Femur (tissue), 1 donor: ENCODE measurements around the gene MPV17L2.

Experiments used
- DNase-seq: peaks from one replicate; pipeline ENCODE4 v3.0.0-alpha.2; 2017

Gene MPV17L2

DNA sequence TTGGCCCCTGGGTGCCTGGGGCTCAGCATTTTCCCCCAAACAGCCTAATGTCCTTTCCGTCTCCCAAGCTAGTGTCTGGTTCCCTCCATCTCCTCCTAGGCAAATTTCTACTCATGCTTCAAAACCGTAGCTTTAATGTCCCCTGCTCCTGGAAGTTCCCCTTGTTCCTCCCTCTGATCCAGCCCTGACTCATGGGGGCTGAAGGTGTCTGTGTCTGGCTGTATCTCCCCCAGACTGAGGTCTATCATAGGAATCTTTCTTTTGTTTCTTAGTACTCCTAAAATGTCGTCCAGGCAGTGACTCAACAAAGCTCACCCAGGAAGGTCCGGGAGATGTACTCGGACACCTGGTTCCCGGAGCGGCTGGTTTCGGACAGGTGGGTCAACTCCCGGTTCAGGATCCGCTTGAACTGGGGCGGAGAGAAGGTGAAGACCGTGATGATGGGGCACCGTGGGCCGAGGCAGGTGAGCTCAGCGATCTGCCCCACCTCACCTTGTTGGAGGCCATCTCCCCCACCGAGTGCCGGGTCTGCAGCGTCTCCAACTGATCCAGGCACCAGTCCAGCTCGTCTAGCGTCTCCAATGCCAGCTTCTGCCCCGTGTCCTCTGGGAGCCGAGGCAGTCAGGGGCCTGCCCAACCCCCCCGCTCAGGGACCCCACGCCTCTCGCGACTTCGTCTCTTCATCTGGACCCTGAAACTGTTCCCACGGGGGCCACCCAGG, 27.1 kb downstream of the MPV17L2 start:
- no peak for DNase-seq

DNA sequence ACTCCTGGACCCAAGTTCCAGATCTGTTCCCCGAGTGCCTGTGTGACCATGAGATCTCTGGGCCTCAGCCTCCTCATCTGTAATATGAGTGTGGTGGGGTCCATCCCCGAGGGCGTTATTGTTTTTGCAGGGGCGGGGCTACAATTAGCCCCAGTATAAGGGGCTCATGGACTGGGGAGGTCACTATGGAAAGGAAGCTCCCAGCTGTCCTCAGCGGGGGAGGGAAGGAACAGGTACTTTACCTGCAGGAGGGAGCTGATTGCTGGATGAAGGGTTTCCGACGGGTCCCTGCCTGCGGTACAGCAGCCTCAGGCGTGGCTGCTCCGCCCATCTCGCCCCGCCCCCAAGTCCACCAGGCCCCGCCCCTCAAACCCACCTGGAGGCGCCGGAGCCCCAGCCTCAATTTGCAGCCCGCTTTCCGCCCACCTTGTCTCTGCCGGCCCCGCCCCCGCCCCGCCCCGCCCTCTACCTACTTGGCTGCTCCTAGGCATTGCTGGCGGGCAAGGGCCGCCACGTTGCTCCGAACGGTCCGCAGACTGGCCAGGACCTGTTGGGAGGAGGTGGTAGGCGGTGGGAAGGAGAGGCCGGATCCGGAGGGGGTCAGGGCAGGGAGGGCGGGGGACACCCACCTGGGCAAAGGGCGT, 27.7 kb downstream of the MPV17L2 start:
- no peak for DNase-seq

DNA sequence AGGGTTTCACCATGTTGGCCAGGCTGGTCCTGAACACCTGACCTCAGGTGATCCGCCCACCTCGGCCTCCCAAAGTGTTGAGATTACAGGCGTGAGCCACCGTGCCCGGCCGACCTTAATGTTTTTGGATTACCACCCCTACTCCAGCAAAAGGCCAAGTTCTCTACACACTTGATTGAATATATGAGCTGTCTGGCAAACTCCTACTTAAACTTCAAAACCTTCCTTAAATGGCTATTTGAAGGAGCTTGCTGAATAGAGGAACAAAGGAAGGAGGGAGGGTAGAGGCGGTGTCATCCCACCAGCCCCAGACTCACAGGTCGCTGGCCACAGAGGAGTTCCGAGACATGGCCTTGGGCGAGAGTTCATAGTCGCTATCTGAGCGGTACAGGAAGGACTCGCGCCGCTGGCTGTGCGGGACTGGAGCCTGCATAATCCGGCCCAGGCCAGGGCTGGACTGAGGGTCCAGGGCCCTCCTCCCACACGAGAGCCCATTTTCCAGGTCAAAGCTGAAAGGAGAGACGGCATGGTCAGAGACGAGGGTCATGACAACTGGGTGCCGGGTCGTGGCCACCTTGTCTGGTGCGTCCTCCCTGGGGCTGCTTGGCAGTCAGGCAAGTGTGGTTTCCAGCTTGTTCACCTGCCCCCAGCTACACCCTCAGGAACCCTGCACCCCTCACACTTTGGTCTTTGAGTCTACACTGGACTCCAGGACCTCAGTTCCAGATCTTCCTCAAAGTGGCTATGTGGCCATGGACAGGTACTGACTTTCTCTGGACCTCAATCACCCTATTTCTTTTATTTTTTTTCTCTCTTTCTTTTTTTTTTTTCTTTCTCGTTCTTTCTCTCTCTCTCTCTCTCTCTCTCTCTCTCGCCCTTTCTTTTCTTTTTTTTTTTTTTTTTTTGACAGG, 29.1 kb downstream of the MPV17L2 start:
- DNase-seq: no peak

DNA sequence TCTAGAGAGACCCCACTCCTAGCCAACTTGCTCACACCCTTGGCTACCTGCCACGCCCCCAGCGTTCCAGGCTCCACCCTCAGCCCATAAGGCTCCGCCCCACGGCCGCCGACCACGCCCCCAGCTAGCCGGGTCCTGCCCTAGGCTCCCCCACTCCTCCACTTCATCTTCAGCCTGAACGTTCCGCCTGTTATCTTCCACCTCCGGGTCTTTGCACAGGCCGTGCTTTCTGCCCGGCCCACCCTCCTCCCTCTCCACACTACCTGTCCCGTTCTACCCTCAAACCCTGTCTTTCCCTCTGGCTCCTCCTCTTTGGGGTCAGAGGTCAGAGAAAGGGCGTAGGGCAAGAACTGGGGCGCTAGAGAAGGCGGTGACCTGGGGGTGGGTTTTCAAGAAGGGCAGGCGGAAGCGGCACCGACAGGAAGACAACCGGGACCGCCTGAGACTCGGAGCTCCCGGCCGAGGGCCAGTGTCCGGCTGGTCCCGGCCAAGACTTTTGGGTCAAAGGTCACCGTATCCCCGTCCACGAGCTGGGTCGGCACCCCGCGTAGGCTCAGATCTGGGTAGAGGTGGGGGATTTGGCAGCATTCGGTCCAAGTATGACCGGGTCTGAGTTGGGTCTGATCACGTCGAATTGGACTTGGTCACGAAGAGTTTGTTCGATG, 31.0 kb downstream of the MPV17L2 start:
- DNase-seq: peak; percentile 49

DNA sequence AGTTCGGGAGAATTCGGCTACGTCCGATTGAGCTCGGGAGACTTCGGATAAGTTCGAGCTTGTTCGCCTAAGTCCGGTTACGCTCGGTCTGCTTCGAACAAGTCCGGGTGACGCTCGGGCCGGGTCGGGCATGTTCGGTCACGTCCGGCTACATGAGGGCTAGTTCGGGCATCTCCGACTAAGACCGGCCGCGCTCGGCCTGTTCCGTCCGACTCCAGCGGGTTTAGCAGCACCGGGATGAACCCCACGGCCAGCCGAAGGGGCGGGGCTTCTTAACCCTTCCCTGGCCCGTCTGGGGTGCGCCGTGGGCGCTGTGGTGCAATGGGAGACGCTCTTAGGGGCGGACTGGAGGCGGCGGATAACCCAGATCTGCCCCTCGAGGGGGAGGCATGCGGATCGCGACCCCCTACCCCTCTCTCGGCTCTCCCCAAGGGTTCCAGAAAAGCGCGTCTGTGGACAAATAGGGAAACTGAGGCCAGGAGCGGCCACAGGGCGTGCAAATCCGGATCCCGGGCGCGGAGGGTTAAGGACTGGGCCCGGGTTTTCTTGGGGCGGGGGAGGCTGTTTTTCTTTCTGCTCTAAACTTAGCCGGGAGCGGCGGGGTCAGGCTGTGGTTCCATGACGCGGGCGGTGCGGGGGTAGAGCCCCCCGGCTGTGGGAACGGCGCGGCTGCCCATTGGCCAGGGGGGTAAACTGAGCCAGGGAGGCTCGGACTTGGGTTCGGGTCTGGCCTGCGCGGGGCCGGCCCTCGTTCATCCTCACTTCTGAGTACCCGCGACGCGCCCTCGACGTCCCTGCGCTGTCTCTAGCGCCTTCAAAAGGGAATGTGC, 31.7 kb downstream of the MPV17L2 start:
- peak; percentile 98 for DNase-seq

DNA sequence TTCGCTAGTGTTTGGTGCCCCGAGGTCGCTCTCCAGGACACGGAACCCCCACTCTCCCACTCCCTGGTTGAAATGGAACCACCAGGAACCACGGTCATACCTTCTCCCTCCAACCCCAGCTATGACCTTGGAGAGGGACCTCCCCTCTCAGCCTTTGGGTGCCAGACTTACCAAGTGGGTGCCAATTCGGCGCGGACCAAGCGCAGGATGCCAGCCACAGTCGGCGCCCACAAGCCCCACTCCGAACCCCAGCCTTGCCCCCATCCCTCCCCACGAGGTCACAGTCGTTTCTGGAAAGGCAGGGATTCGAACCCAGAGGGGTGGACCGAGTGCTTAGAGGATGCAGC, 32.3 kb downstream of the MPV17L2 start:
- DNase-seq: no peak

DNA sequence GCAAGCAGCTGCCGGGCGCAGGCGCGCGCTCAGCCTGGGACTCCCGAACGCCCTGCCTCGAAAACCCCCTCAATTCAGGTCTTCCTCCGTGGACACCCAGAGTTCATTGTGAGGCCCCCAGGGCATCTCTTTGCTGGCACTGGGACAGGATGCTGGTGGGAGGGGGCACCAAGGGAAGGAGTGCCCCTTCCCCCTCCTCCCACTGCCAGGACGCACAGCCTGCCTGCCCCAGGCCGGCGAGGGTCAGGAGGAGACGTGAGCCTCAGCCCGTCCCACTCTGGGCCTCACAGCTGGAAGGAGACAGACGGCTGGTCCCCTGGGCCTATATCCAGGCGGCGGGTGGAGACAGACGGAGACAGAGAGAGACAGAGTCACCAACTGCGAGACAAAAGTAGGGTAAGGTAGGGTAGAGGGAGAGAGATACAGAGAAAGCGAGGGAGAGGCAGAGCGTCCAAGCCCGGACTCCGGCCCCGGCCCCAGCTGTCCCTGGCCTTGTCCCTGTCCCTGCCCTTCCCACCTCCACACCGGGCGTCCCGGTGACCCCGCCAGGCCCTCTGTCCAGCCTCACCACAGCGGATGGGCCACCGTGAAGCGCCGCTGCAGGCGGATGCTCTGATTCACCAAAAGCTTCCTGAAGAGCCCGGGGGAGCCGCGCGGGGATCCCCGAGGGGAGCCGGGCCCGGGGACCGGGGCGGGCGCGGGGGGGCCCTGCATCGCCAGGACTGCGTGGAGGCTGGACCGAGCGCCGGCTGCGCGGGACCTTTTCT, 32.9 kb downstream of the MPV17L2 start, which contains the start of gene PDE4C:
Gene PDE4C, minus strand, starts transcription at position 737 of the 767 bp plus-strand sequence. Its CDS starts 23 bp downstream, at position 714.
- DNase-seq: no peak

DNA sequence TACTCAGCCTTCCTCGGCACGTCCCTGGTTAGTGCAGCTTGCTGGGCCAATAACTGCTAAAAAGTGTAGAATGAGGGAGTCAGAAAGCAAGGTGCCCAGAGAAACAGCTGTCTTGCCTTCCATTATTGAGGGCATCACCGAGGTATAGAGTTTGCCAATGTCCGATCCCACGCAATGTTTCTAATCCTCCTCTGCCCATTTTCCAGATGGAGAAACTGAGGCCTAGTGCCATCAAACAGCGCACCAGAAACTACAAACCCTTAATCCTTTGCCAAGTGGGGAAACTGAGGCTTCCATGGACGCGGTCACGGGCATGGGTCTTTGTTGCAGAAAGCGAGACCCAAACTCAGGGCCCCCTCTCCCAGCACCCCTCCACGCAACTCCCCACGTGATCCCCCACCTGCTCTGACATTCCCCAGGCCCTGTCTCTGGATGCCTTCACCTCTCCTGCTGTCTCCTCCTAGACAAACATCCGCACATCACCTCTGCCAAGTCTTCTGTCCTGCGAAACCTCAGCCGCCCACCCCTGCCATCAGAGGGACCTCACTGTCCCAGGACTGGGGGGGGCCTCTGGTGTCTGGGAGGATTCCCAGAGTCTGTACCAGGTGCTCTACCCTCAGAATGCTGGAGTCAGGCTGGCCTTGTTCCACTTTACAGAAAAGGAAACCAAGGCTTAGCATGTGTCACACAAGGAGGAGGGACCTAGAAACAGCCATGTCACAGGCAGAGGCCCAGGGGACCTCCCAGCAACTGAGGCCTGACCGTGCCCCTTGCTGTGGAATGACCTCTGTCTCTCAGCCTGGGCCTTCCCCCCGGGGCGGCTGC, 34.1 kb downstream of the MPV17L2 start:
- no peak for DNase-seq

DNA sequence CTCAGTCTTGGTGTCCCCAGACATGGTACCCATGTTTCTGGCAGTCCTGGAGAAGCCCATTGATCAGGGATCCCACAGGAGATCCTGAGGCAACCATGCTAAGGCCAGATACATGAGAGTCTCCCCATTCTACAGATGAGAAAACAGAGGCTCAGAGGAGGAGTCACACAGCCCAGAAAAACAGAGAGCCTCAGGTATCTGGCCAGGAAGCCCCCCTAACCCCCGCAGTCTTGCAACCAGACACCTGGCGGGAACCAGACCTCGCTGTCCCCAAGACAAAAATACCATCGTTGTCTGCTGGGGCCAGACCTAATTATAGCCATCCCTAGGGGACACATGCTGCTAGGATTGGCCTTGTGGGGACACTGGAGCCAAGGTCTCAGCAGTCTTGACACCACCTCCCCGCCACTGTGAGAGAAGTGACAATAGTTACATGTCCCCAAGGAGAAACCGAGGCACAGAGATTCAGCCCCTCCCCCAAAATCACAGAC, 34.8 kb downstream of the MPV17L2 start:
- DNase-seq: no peak

DNA sequence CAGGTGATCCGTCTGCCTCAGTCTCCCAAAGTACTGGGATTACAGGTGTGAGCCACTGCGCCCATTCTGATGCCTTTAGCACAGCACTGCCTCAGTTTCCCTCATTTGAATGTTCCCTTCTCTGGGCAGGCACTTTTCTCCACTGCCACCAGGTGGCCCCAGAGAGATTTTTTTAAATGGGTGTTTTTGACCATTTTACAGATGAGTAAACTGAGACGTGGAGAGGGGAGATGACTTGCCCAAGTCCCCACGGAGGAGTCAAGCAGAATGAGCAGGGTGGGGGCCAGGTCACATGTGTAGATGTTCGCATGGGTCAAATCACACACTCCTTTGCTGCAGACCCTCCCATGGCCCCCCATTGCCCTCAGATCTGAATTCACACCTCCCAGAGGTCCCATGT, 36.5 kb downstream of the MPV17L2 start:
- no peak for DNase-seq

DNA sequence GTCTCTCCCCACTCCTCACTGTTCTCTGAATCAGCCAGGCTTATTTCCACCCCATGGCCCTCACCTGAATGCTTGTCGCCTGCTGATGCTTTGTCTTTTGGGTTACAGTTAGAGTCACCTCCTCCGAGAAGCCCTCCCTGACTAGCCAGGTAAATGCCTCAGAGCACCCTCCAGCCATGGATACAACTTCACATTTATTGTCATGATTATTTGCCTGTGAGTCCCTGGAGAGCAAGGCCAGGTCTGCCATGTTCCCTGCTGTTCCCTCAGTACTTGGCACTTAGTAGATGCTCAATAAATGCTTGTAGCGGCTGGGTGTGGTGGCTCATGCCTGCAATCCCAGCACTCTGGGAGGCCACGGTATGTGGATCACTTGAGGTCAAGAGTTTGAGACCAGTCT, 36.9 kb downstream of the MPV17L2 start:
- DNase-seq: no peak

DNA sequence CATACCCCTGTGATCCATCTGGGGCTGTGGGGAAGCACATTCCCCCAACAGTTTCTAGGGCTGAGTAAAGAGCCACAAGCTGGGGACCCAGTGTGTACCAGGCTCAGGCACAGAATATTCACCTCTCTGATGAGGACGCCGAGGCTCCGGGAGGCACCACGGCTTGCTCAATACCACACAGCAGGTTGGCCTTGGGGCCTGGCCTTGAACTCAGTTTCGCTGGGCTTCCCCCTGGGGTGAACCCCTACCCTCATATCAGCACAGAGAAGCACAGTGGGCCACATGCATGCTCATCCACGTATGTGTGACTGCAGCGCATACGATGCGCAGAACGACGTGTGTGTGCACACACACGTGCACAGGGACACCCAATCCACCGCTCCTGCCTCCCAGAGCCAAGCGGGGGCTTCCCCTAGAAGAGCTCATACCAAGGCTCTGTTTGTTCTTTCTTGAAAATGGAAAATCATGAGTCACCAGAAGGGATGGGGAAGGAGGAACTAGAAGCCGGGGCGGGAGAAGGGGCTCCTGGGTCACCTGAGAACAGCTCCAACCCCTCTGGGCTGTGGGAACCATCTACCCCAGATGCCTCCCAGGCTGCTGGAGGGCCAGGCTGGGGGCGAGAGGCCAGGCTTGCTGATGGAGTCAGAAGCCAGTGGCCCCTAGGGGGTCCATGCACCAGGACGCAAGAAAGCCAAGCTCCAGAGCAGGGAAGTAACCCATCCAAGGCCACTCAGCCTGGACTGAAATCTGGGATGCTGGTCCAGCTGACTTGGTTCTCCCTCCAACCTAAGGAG, 38.1 kb downstream of the MPV17L2 start:
- DNase-seq: no peak

DNA sequence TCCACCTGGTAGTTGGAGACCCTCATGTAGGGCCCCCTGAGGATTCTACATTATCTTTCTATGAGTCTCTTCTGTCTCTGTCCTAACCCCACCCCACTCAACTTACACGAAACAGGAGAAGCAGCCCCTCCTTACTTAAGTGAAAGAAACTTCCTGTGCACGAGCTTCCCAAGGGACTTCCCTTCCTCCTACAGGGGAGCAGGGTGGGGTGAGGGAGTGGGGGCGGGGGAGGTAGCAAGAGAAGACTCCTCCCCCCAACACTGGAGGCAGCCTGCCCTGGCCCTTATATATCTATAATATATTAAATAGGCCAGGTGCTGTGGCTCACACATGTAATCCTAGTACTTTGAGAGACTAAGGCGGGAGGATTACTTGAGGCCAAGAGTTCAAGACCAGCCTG, 38.8 kb downstream of the MPV17L2 start:
- no peak for DNase-seq

DNA sequence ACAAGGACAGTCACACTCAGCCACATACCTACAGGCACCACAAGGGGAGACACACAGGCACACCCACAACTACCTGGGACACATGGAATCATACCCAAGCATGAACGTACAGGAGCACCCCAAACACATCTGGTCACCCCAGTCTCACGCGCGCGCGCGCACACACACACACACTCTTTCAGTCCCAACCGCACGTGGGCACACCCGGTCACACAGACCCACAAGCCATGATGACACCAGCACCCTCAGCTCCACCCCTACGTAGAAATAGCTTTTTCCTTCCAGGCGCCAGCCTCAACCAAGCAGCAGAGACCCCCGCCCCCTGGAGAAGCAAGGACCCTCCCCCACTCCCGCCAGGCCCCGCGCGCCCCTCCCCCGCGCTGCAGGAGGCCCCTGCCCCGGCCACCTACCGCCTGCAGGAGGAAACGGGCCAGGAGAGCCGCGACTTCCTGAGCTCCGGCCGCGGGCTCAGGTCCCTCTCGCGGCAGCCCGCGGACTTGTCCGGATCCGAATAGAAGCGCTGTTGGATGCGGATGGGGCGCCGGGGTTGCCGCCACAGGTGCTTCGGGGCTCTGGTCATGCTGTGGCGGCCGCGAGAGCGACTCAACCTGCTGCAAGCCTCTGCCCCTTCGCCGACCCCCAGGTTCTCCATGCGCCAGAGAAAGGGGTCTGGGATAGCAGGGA, 39.7 kb downstream of the MPV17L2 start:
- DNase-seq: no peak

DNA sequence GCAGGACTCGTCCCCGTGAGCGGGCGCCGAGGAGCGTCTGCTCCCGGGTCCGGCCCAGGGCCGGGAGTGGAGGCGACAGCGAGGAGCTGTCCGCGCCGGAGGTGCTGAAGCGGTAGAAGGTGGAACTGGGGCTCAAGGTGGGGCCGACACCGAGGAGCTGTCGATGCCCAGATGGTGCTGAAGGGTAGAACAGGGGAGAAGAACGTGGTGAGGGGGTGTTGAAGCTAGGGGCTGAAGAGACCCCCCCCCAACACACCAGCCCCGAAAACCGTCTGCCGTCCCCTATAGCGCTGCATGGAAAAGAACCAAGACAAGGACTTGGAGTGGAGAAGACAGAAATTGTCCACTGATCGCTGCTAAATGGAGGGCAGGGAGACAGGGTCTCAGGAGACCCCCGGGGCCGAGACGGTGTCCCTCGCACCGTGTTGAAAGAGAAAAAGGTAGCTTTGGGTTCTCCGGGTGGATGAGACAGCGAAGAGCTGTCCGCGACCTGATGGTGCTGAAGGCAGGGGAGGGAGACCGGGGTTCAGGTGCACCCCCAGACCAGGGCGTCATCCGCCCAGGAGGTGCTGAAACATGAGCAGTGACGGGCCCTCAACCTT, 40.3 kb downstream of the MPV17L2 start:
- DNase-seq: peak; percentile 58

DNA sequence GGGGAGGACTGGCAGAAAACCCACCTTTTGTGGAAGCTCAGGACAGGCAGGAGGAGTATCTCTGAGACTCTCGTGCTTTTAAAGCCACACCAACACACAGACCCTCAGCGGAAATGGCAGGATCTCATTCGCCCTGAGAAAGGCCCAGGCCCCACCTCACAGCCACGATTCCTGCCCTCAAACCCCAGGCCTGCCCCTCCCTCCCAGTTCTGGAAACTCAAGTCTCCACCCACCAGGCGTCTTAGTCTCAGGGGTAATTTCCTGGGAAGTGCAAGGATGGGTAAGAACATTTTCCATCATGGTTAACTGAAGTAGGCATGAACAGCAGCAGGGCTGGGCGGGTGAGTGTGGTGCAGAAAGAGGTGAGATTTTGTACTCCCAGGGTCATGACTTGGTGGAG, 41.2 kb downstream of the MPV17L2 start:
- DNase-seq: no peak

DNA sequence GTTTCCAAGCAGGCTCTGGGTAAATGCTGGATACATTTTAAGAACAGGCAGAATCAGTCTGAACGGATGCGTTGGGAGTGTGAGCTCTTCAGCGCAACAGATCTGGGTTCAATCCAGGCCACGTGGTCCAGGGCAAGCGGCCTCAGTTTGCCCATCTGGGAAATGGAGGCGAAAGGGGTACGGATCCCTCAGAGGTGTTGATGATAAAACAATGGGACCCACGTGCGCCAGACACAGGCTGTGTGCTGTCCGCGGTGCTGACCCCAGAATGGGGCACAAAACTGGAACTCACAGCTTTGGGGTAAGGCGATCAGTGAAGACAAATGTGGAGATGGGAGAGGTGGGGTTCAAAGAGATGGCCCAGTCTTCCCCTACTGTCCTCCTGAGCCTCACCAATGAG, 46.3 kb downstream of the MPV17L2 start:
- DNase-seq: no peak

DNA sequence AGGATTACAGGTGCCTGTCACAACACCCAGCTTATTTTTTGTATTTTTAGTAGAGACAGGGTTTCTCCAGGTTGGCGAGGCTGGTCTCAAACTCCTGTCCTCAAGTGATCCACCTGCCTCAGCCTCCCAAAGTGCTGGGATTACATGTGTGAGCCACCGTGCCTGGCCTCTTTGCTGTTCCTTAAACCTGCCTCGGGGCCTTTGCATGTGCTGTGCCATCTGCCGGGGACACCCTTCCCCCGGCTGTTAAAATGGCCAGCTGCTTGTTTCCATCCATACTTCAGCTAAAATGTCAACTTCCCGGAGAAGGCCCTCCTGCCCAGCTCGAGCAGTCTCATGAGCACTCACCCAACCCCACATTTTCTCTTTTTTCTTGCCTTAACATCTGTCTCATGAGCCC, 52.3 kb downstream of the MPV17L2 start:
- DNase-seq: no peak
